Measurements from ENCODE around the gene EYA3.

EYA3 gene

GRCh38 chr1:27956761-27957160 is 131.6 kb downstream of the EYA3 start:
- Histone ChIP-seq H3K36me3 (ENCODE audit: insufficient read depth, low read length) (peaks cover 3% of the 10 kb centered on the region; the same call in 1 of the 2 replicates), H2AFZ (ENCODE audit: low read depth, low read length) (no peak overlapping the region), H3K4me2 (ENCODE audit: insufficient read depth, low read length) (no peak overlapping the region), H3K79me2 (ENCODE audit: insufficient read depth, low read length) (peaks cover 8% of the 10 kb centered on the region), H3K9ac (ENCODE audit: low read depth, low read length) (no peak overlapping the region), H3K27me3 (ENCODE audit: insufficient read depth, low read length, poor library complexity) (no peaks in the 10 kb centered on the region), H3K4me3 (ENCODE audit: low read depth in 1 of 2, low read length in 2 of 2) (no peak overlapping the region), H3K9me3 (ENCODE audit: insufficient read depth, low read length, severe bottlenecking) (no peaks in the 10 kb centered on the region), H3K4me1 (ENCODE audit: insufficient read depth, low read length) (peaks cover 32% of the 10 kb centered on the region), H3K27ac (ENCODE audit: low read length) (no peak overlapping the region), H4K20me1 (ENCODE audit: insufficient read depth, low read length) (no peaks in the 10 kb centered on the region)
- ATAC-seq (ENCODE audit: insufficient read depth, low read depth) = no peak
- no peak for DNase-seq
- TF ChIP-seq, protein P1, sequence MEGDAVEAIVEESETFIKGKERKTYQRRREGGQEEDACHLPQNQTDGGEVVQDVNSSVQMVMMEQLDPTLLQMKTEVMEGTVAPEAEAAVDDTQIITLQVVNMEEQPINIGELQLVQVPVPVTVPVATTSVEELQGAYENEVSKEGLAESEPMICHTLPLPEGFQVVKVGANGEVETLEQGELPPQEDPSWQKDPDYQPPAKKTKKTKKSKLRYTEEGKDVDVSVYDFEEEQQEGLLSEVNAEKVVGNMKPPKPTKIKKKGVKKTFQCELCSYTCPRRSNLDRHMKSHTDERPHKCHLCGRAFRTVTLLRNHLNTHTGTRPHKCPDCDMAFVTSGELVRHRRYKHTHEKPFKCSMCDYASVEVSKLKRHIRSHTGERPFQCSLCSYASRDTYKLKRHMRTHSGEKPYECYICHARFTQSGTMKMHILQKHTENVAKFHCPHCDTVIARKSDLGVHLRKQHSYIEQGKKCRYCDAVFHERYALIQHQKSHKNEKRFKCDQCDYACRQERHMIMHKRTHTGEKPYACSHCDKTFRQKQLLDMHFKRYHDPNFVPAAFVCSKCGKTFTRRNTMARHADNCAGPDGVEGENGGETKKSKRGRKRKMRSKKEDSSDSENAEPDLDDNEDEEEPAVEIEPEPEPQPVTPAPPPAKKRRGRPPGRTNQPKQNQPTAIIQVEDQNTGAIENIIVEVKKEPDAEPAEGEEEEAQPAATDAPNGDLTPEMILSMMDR (IDR thresholded peaks at IDR 0.05; ENCODE audit: borderline replicate concordance, extremely low read depth, low read length, poor library complexity, severe bottlenecking) = no peak
- no peak for TF ChIP-seq EZH2 (IDR thresholded peaks at IDR 0.05; ENCODE audit: borderline replicate concordance, low read depth, low read length, severe bottlenecking)

GRCh38 chr1:27955076-27955475 is 133.3 kb downstream of the EYA3 start:
- DNase-seq (no peak), ATAC-seq (ENCODE audit: insufficient read depth, low read depth) (no peak)
- no peak for TF ChIP-seq EZH2 (IDR thresholded peaks at IDR 0.05; ENCODE audit: borderline replicate concordance, low read depth, low read length, severe bottlenecking)
- TF ChIP-seq, protein P1 (IDR thresholded peaks at IDR 0.05; ENCODE audit: borderline replicate concordance, extremely low read depth, low read length, poor library complexity, severe bottlenecking) = no peak
- peaks cover 2% of the 10 kb centered on the region; the same call in 1 of the 2 replicates for H3K36me3 ChIP-seq (ENCODE audit: insufficient read depth, low read length)
- no peak overlapping the region for H3K4me3 ChIP-seq (ENCODE audit: low read depth in 1 of 2, low read length in 2 of 2)
- H3K27me3 ChIP-seq (ENCODE audit: insufficient read depth, low read length, poor library complexity) = no peaks in the 10 kb centered on the region
- H3K9ac ChIP-seq (ENCODE audit: low read depth, low read length) = no peak overlapping the region
- peaks cover 2% of the 10 kb centered on the region for H3K79me2 ChIP-seq (ENCODE audit: insufficient read depth, low read length)
- H4K20me1 ChIP-seq (ENCODE audit: insufficient read depth, low read length) = no peaks in the 10 kb centered on the region
- peaks cover 15% of the 10 kb centered on the region for H3K4me1 ChIP-seq (ENCODE audit: insufficient read depth, low read length)
- H2AFZ ChIP-seq (ENCODE audit: low read depth, low read length) = no peak overlapping the region
- no peaks in the 10 kb centered on the region for H3K9me3 ChIP-seq (ENCODE audit: insufficient read depth, low read length, severe bottlenecking)
- H3K4me2 ChIP-seq (ENCODE audit: insufficient read depth, low read length) = no peak overlapping the region
- H3K27ac ChIP-seq (ENCODE audit: low read length) = no peak overlapping the region

DNA sequence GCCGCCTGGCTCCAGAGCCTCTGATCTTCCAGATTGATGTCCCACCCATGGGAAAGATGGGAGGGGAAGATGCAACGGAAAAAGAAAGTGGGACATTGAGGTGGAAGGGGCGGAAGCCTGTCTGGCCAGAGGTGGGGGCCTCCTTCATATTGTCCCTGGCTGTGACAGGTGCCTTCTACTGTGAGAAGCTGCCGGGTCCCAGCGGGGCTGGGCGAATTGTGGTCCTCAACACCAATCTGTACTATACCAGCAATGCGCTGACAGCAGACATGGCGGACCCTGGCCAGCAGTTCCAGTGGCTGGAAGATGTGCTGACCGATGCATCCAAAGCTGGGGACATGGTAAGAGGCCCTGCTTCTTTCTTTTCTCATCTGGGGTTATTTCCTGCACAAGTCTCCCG is 134.2 kb downstream of the EYA3 start:
- H3K4me1 ChIP-seq (ENCODE audit: insufficient read depth, low read length) = peaks cover 8% of the 10 kb centered on the region
- no peak for ATAC-seq (ENCODE audit: insufficient read depth, low read depth)
- no peaks in the 10 kb centered on the region for H4K20me1 ChIP-seq (ENCODE audit: insufficient read depth, low read length)
- no peaks in the 10 kb centered on the region for H3K79me2 ChIP-seq (ENCODE audit: insufficient read depth, low read length)
- H3K36me3 ChIP-seq (ENCODE audit: insufficient read depth, low read length) = no peaks in the 10 kb centered on the region
- H3K4me2 ChIP-seq (ENCODE audit: insufficient read depth, low read length) = no peak overlapping the region
- H3K4me3 ChIP-seq (ENCODE audit: low read depth in 1 of 2, low read length in 2 of 2) = no peak overlapping the region
- H3K9ac ChIP-seq (ENCODE audit: low read depth, low read length) = no peak overlapping the region
- TF ChIP-seq, protein P1 (IDR thresholded peaks at IDR 0.05; ENCODE audit: borderline replicate concordance, extremely low read depth, low read length, poor library complexity, severe bottlenecking) = no peak
- no peak for TF ChIP-seq EZH2 (IDR thresholded peaks at IDR 0.05; ENCODE audit: borderline replicate concordance, low read depth, low read length, severe bottlenecking)
- no peak overlapping the region for H3K27ac ChIP-seq (ENCODE audit: low read length)
- no peak overlapping the region for H2AFZ ChIP-seq (ENCODE audit: low read depth, low read length)
- DNase-seq = no peak
- no peaks in the 10 kb centered on the region for H3K9me3 ChIP-seq (ENCODE audit: insufficient read depth, low read length, severe bottlenecking)
- H3K27me3 ChIP-seq (ENCODE audit: insufficient read depth, low read length, poor library complexity) = no peaks in the 10 kb centered on the region

- Histone ChIP-seq H3K79me2 (ENCODE audit: insufficient read depth, low read length) (no peaks in the 10 kb centered on the region), H3K27me3 (ENCODE audit: insufficient read depth, low read length, poor library complexity) (no peaks in the 10 kb centered on the region), H3K27ac (ENCODE audit: low read length) (no peak overlapping the region), H3K4me2 (ENCODE audit: insufficient read depth, low read length) (no peak overlapping the region), H3K36me3 (ENCODE audit: insufficient read depth, low read length) (no peaks in the 10 kb centered on the region), H3K4me3 (ENCODE audit: low read depth in 1 of 2, low read length in 2 of 2) (no peak overlapping the region), H3K4me1 (ENCODE audit: insufficient read depth, low read length) (no peaks in the 10 kb centered on the region), H4K20me1 (ENCODE audit: insufficient read depth, low read length) (no peaks in the 10 kb centered on the region), H3K9me3 (ENCODE audit: insufficient read depth, low read length, severe bottlenecking) (no peaks in the 10 kb centered on the region), H2AFZ (ENCODE audit: low read depth, low read length) (no peak overlapping the region), H3K9ac (ENCODE audit: low read depth, low read length) (no peak overlapping the region)
- no peak for ATAC-seq (ENCODE audit: insufficient read depth, low read depth)
- no peak for DNase-seq
- TF ChIP-seq, protein P1 (IDR thresholded peaks at IDR 0.05; ENCODE audit: borderline replicate concordance, extremely low read depth, low read length, poor library complexity, severe bottlenecking) = no peak
- no peak for TF ChIP-seq EZH2 (IDR thresholded peaks at IDR 0.05; ENCODE audit: borderline replicate concordance, low read depth, low read length, severe bottlenecking)
Observed at GRCh38 chr1:27952147-27952546, 136.3 kb downstream of the EYA3 start.

Data from DND-41 (cell line).